Measurements from ENCODE around the gene SLC5A11. TPM values are rescaled to one million over a fixed set of nuclear protein-coding genes. Genes with fewer than 3 reads are reported as not detected.

Gene SLC5A11
- total RNA-seq, 2 donors from 2014 or later: 0.81 to 2.4 TPM

- no peak for ATAC-seq
- H3K27ac Mint-ChIP-seq: no peak overlapping the region
- H3K4me1 Mint-ChIP-seq (ENCODE audit: low read depth in 2 of 2): no peaks in the 10 kb centered on the region
- DNase-seq (ENCODE audit: low spot score): no peak
- no peak overlapping the region for H3K4me3 Mint-ChIP-seq
- H3K9me3 Mint-ChIP-seq: no peaks in the 10 kb centered on the region
- H3K36me3 Mint-ChIP-seq: peaks cover 13% of the 10 kb centered on the region
- H3K27me3 Mint-ChIP-seq: no peaks in the 10 kb centered on the region
These were observed 83.6 kb downstream of the SLC5A11 start for GRCh38 chr16:24929409-24929808.

- Mint-ChIP-seq H3K4me1 (ENCODE audit: low read depth in 2 of 2) (no peaks in the 10 kb centered on the region), H3K27me3 (no peaks in the 10 kb centered on the region), H3K36me3 (peaks cover 13% of the 10 kb centered on the region), H3K4me3 (no peak overlapping the region), H3K27ac (no peak overlapping the region), H3K9me3 (no peaks in the 10 kb centered on the region)
- ATAC-seq (no peak), DNase-seq (ENCODE audit: low spot score) (no peak)
These were observed 84.7 kb downstream of the SLC5A11 start for GRCh38 chr16:24930440-24930839.

- no peak overlapping the region for H3K4me3 Mint-ChIP-seq
- ATAC-seq (no peak), DNase-seq (ENCODE audit: low spot score) (no peak)
- no peaks in the 10 kb centered on the region for H3K9me3 Mint-ChIP-seq
- no peak overlapping the region for H3K27ac Mint-ChIP-seq
- H3K27me3 Mint-ChIP-seq: no peaks in the 10 kb centered on the region
- H3K36me3 Mint-ChIP-seq: peaks cover 13% of the 10 kb centered on the region
- no peaks in the 10 kb centered on the region for H3K4me1 Mint-ChIP-seq (ENCODE audit: low read depth in 2 of 2)
These were observed 85.3 kb downstream of the SLC5A11 start for GRCh38 chr16:24931091-24931490.

GRCh38 chr16:24935336-24935735, 89.6 kb downstream of the SLC5A11 start:
- Mint-ChIP-seq H3K27ac (no peak overlapping the region), H3K27me3 (no peaks in the 10 kb centered on the region), H3K9me3 (no peaks in the 10 kb centered on the region), H3K4me3 (no peak overlapping the region), H3K36me3 (peaks cover 11% of the 10 kb centered on the region), H3K4me1 (ENCODE audit: low read depth in 2 of 2) (no peaks in the 10 kb centered on the region)
- ATAC-seq (no peak), DNase-seq (ENCODE audit: low spot score) (no peak)

GRCh38 chr16:24936151-24936550, 90.4 kb downstream of the SLC5A11 start:
- H3K9me3 Mint-ChIP-seq: no peaks in the 10 kb centered on the region
- ATAC-seq: no peak
- no peaks in the 10 kb centered on the region for H3K4me1 Mint-ChIP-seq (ENCODE audit: low read depth in 2 of 2)
- no peak overlapping the region for H3K27ac Mint-ChIP-seq
- no peak overlapping the region for H3K4me3 Mint-ChIP-seq
- peaks cover 14% of the 10 kb centered on the region for H3K36me3 Mint-ChIP-seq
- DNase-seq (ENCODE audit: low spot score): no peak
- no peaks in the 10 kb centered on the region for H3K27me3 Mint-ChIP-seq

- H3K27ac Mint-ChIP-seq: no peak overlapping the region
- peaks cover 0 to 6% of the 10 kb centered on the region in 2 donors for H3K4me1 Mint-ChIP-seq (ENCODE audit: low read depth in 2 of 2)
- no peak for DNase-seq (ENCODE audit: low spot score)
- no peaks in the 10 kb centered on the region for H3K27me3 Mint-ChIP-seq
- ATAC-seq: no peak
- peaks cover 21% of the 10 kb centered on the region for H3K36me3 Mint-ChIP-seq
- no peak overlapping the region for H3K4me3 Mint-ChIP-seq
- no peaks in the 10 kb centered on the region for H3K9me3 Mint-ChIP-seq
These were observed 93.5 kb downstream of the SLC5A11 start for GRCh38 chr16:24939224-24939623.

- peaks cover 21% of the 10 kb centered on the region for H3K36me3 Mint-ChIP-seq
- H3K9me3 Mint-ChIP-seq: no peaks in the 10 kb centered on the region
- H3K27ac Mint-ChIP-seq: no peak overlapping the region
- DNase-seq (ENCODE audit: low spot score) (no peak), ATAC-seq (no peak)
- no peaks in the 10 kb centered on the region for H3K27me3 Mint-ChIP-seq
- peaks cover 0 to 6% of the 10 kb centered on the region in 2 donors for H3K4me1 Mint-ChIP-seq (ENCODE audit: low read depth in 2 of 2)
- H3K4me3 Mint-ChIP-seq: no peak overlapping the region
These were observed 94.0 kb downstream of the SLC5A11 start for GRCh38 chr16:24939738-24940137.

- DNase-seq (ENCODE audit: low spot score): no peak
- no peak overlapping the region for H3K27ac Mint-ChIP-seq
These were observed 97.7 kb downstream of the SLC5A11 start for GRCh38 chr16:24943471-24943870.

GRCh38 chr16:24944206-24944605, 98.4 kb downstream of the SLC5A11 start:
- Mint-ChIP-seq H3K36me3 (peaks cover 36% of the 10 kb centered on the region), H3K27ac (no peak overlapping the region), H3K9me3 (no peaks in the 10 kb centered on the region), H3K27me3 (no peaks in the 10 kb centered on the region), H3K4me1 (ENCODE audit: low read depth in 2 of 2) (peaks cover 0 to 9% of the 10 kb centered on the region in 2 donors), H3K4me3 (no peak overlapping the region)
- no peak for ATAC-seq
- no peak for DNase-seq (ENCODE audit: low spot score)

More at GRCh38 chr16:24943471-24943870, 97.7 kb downstream of the SLC5A11 start:
- Mint-ChIP-seq H3K4me1 (ENCODE audit: low read depth in 2 of 2) (peaks cover 0 to 9% of the 10 kb centered on the region in 2 donors), H3K4me3 (no peak overlapping the region), H3K9me3 (no peaks in the 10 kb centered on the region), H3K36me3 (peaks cover 33% of the 10 kb centered on the region), H3K27me3 (no peaks in the 10 kb centered on the region)
- ATAC-seq: no peak

GRCh38 chr16:24946155-24946554, 100.4 kb downstream of the SLC5A11 start:
- H3K36me3 Mint-ChIP-seq: peaks cover 32% of the 10 kb centered on the region
- H3K27me3 Mint-ChIP-seq: no peaks in the 10 kb centered on the region
- no peak overlapping the region for H3K27ac Mint-ChIP-seq
- H3K4me1 Mint-ChIP-seq (ENCODE audit: low read depth in 2 of 2): peaks cover 0 to 9% of the 10 kb centered on the region in 2 donors
- no peaks in the 10 kb centered on the region for H3K9me3 Mint-ChIP-seq
- ATAC-seq (no peak), DNase-seq (ENCODE audit: low spot score) (no peak)
- H3K4me3 Mint-ChIP-seq: no peak overlapping the region

GRCh38 chr16:24950275-24950674, 104.5 kb downstream of the SLC5A11 start:
- Mint-ChIP-seq H3K9me3 (no peaks in the 10 kb centered on the region), H3K4me1 (ENCODE audit: low read depth in 2 of 2) (peaks cover 0 to 2% of the 10 kb centered on the region in 2 donors), H3K27me3 (no peaks in the 10 kb centered on the region), H3K27ac (no peak overlapping the region), H3K36me3 (peaks cover 23% of the 10 kb centered on the region), H3K4me3 (no peak overlapping the region)
- ATAC-seq: no peak
- DNase-seq (ENCODE audit: low spot score): no peak

GRCh38 chr16:24953306-24953705, 107.5 kb downstream of the SLC5A11 start:
- no peak for ATAC-seq
- Mint-ChIP-seq H3K9me3 (no peaks in the 10 kb centered on the region), H3K36me3 (peaks cover 26% of the 10 kb centered on the region), H3K4me3 (no peak overlapping the region), H3K27me3 (no peaks in the 10 kb centered on the region), H3K27ac (peak overlapping the region in 1 of 2 donors; percentile 45), H3K4me1 (ENCODE audit: low read depth in 2 of 2) (peaks cover 0 to 9% of the 10 kb centered on the region in 2 donors)
- DNase-seq (ENCODE audit: low spot score): no peak

- H3K36me3 Mint-ChIP-seq: peaks cover 26% of the 10 kb centered on the region
- peaks cover 0 to 9% of the 10 kb centered on the region in 2 donors for H3K4me1 Mint-ChIP-seq (ENCODE audit: low read depth in 2 of 2)
These were observed 108.0 kb downstream of the SLC5A11 start for GRCh38 chr16:24953721-24954120.

GRCh38 chr16:24954137-24954536, 108.4 kb downstream of the SLC5A11 start:
- Mint-ChIP-seq H3K4me3 (no peak overlapping the region), H3K27me3 (no peaks in the 10 kb centered on the region), H3K9me3 (no peaks in the 10 kb centered on the region), H3K36me3 (peaks cover 29% of the 10 kb centered on the region), H3K4me1 (ENCODE audit: low read depth in 2 of 2) (peaks cover 0 to 9% of the 10 kb centered on the region in 2 donors), H3K27ac (no peak overlapping the region)
- DNase-seq (ENCODE audit: low spot score) (no peak), ATAC-seq (no peak)

More at GRCh38 chr16:24953721-24954120, 108.0 kb downstream of the SLC5A11 start:
- H3K4me3 Mint-ChIP-seq: no peak overlapping the region
- H3K27me3 Mint-ChIP-seq: no peaks in the 10 kb centered on the region
- no peaks in the 10 kb centered on the region for H3K9me3 Mint-ChIP-seq
- no peak for ATAC-seq
- H3K27ac Mint-ChIP-seq: no peak overlapping the region
- no peak for DNase-seq (ENCODE audit: low spot score)

All from natural killer cell treated with Interleukin-12 subunit alpha and Interleukin-12 subunit beta and Interleukin-15 and Interleukin-18, amount 100 ng/mL, for 72 hours (primary cell).